Body of pancreas (tissue), 4 donors: ENCODE measurements around the gene SVIL. TPM values are rescaled to one million over a fixed set of nuclear protein-coding genes. Genes with fewer than 3 reads are reported as not detected.

Source experiments
- ATAC-seq: fragments of 150-250 bp; one replicate; pipeline ENCODE4 v1.9.1; 2016
- DNase-seq, 4 donors: peaks; one replicate each; pipeline ENCODE4 v3.0.0-alpha.2; 2019
- H3K27ac ChIP-seq, 4 donors: fragments of 200-600 bp; sonication (generic); 1 replicate in 3 of 4; 2 replicates in 1 of 4; pipeline versions ENCODE4 v1.5.1 to v1.6.1; 2016 to 2019; ENCODE audit warnings: mild to moderate bottlenecking in 1 of 4, mixed read lengths in 1 of 4, moderate library complexity in 1 of 4
- H3K27me3 ChIP-seq, 2 donors: fragments of 200-600 bp; sonication (generic); one replicate each; pipeline ENCODE4 v1.6.0; 2016; ENCODE audit warnings: mild to moderate bottlenecking in 1 of 2
- H3K36me3 ChIP-seq, 2 donors: fragments of 200-600 bp; sonication (generic); replicated peaks in 1 of 2; 2 replicates each; pipeline ENCODE4 v1.5.1; 2016; ENCODE audit warnings: low read depth in 2 of 2; ENCODE audit not compliant: insufficient read depth in 1 of 2
- H3K4me1 ChIP-seq: fragments of 200-600 bp; sonication (generic); one replicate; pipeline ENCODE4 v1.6.0; 2016
- H3K4me3 ChIP-seq, 2 donors: fragments of 200-600 bp; sonication (generic); 1 replicate in 1 of 2; 2 replicates in 1 of 2; pipeline ENCODE4 v1.5.1; 2016 to 2019
- H3K9me3 ChIP-seq, 3 donors: fragments of 200-600 bp; sonication (generic); 1 replicate in 2 of 3; 2 replicates in 1 of 3; pipeline ENCODE4 v1.5.1; 2016
- CTCF ChIP-seq, 7 experiments: fragments of 450-650 bp in 4 of 7; fragments of 200-600 bp in 3 of 7; sonication (generic) in 3 of 7; IDR thresholded peaks; one replicate each; pipeline ENCODE4 v1.5.1; 2016 to 2019; ENCODE audit warnings: antibody characterized with exemption in 7 of 7
- POLR2A ChIP-seq, 3 donors: fragments of 450-650 bp; IDR thresholded peaks; one replicate each; pipeline ENCODE4 v1.6.1; 2016; ENCODE audit warnings: antibody characterized with exemption in 3 of 3, mild to moderate bottlenecking in 2 of 3
- WGBS, 2 donors: methylation state at CpG; one replicate each; pipeline ENCODE4 v1.1.5; 2017; 5-methylcytosine and 5-hydroxymethylcytosine counted together
- intact Hi-C: fragments of 100-400 bp; cut with DNase I; formaldehyde crosslinking; loops from one replicate; pipeline ENCODE4 v1.15.1; 2023
- total RNA-seq, 2 donors: library from RNA; depleted of rRNA; stranded (reverse); fragments of >200 nt; gene quantifications; one replicate each; pipeline ENCODE4 v1.1.0, GENCODE V29; 2016

Gene SVIL
- total RNA-seq, 2 donors from 2014 or later = 25.4 to 41.2 TPM

GRCh38 chr10:29668628-29669027 is 33.9 kb upstream of the SVIL start:
- Histone ChIP-seq H3K36me3 (no peaks in the 10 kb centered on the region), H3K9me3 (no peaks in the 10 kb centered on the region), H3K4me3 (no peak overlapping the region), H3K27ac (no peak overlapping the region), H3K27me3 (no peaks in the 10 kb centered on the region), H3K4me1 (peaks cover 3% of the 10 kb centered on the region)
- TF ChIP-seq POLR2A (IDR thresholded peaks at IDR 0.05) (no peak), CTCF (IDR thresholded peaks at IDR 0.05) (no peak)
- WGBS, 2 donors = 92 to 98% methylated on average over 4 of the region's 4 CpGs
- no peak for DNase-seq
- intact Hi-C loops = no loop called here
- ATAC-seq = no peak

- 79 to 86% methylated on average over 3 of the region's 3 CpGs for WGBS, 2 donors
- H3K36me3 ChIP-seq = no peaks in the 10 kb centered on the region
- DNase-seq (no peak), ATAC-seq (no peak)
- H3K4me1 ChIP-seq = peaks cover 3% of the 10 kb centered on the region
- intact Hi-C loops = no loop called here
- no peaks in the 10 kb centered on the region for H3K9me3 ChIP-seq
- H3K4me3 ChIP-seq = no peak overlapping the region
- no peak overlapping the region for H3K27ac ChIP-seq
- H3K27me3 ChIP-seq = no peaks in the 10 kb centered on the region
- TF ChIP-seq POLR2A (IDR thresholded peaks at IDR 0.05) = no peak
- TF ChIP-seq CTCF (IDR thresholded peaks at IDR 0.05) = no peak
Observed at GRCh38 chr10:29667191-29667590, 32.4 kb upstream of the SVIL start.

- TF ChIP-seq CTCF (IDR thresholded peaks at IDR 0.05) (no peak), POLR2A (IDR thresholded peaks at IDR 0.05) (no peak)
- Histone ChIP-seq H3K4me1 (peaks cover 3% of the 10 kb centered on the region), H3K27ac (no peak overlapping the region), H3K27me3 (no peaks in the 10 kb centered on the region), H3K9me3 (no peaks in the 10 kb centered on the region), H3K36me3 (no peaks in the 10 kb centered on the region), H3K4me3 (no peak overlapping the region)
- ATAC-seq (no peak), DNase-seq (no peak)
- intact Hi-C loops = no loop called here
- WGBS, 2 donors = 96 to 97% methylated on average over 7 of the region's 7 CpGs
Observed at GRCh38 chr10:29666201-29666600, 31.4 kb upstream of the SVIL start.

- H3K4me3 ChIP-seq = no peak overlapping the region
- intact Hi-C loops = no loop called here
- DNase-seq (no peak), ATAC-seq (no peak)
- H3K9me3 ChIP-seq = no peaks in the 10 kb centered on the region
- no peaks in the 10 kb centered on the region for H3K4me1 ChIP-seq
- WGBS, 2 donors = 91 to 95% methylated on average over 8 of the region's 8 CpGs
- no peaks in the 10 kb centered on the region for H3K36me3 ChIP-seq
- no peaks in the 10 kb centered on the region for H3K27me3 ChIP-seq
- TF ChIP-seq POLR2A (IDR thresholded peaks at IDR 0.05) = no peak
- TF ChIP-seq CTCF (IDR thresholded peaks at IDR 0.05) = no peak
- H3K27ac ChIP-seq = no peak overlapping the region
Observed at GRCh38 chr10:29663718-29664117, 28.9 kb upstream of the SVIL start.
